H1 (cell line): ENCODE data around the gene ACCS. TPM values are rescaled to one million over a fixed set of nuclear protein-coding genes. Genes with fewer than 3 reads are reported as not detected.

ENCODE experiments used
- CTCF ChIA-PET: fragments of 300-600 bp; sonication (Branson Sonifier 250); formaldehyde crosslinking; loops from one replicate; lab custom pipeline; 2021; ENCODE audit not compliant: partially characterized antibody; lab: Charles Lee
- POLR2A ChIA-PET: fragments of 300-600 bp; sonication (Branson Sonifier 250); formaldehyde crosslinking; loops from one replicate; lab custom pipeline; 2021; ENCODE audit warnings: inconsistent platforms; ENCODE audit not compliant: partially characterized antibody; lab: Charles Lee
- DNase-seq, 2 experiments: peaks; one replicate each; pipeline versions ENCODE4 v3.0.0 to v3.0.0-alpha.2; 2010 to 2022; ENCODE audit warnings: low spot score in 2 of 2, low read depth in 1 of 2, mixed read lengths in 1 of 2
- FAIRE-seq: peaks from 2 replicates; lab custom pipeline; 2011; peaks lifted over from hg19 to GRCh38; lab: Jason Lieb, UNC
- H2AFZ ChIP-seq: 2 replicates; pipeline ENCODE4 v1.8.1; 2012; ENCODE audit warnings: low read length, inconsistent platforms
- H2AK5ac ChIP-seq: 2 replicates; pipeline ENCODE4 v1.6.1; 2013; ENCODE audit warnings: low read depth, low read length
- H2BK120ac ChIP-seq: replicated peaks from 2 replicates; pipeline ENCODE3; 2013; ENCODE audit warnings: low read depth, low read length, inconsistent platforms
- H2BK12ac ChIP-seq: 2 replicates; pipeline ENCODE4 v1.6.1; 2013; ENCODE audit warnings: low read depth, low read length
- H2BK15ac ChIP-seq: 2 replicates; pipeline ENCODE4 v1.6.1; 2013; ENCODE audit warnings: low read length
- H2BK20ac ChIP-seq: 2 replicates; pipeline ENCODE4 v1.6.1; 2013; ENCODE audit warnings: low read length
- H2BK5ac ChIP-seq: 2 replicates; pipeline ENCODE4 v1.6.1; 2013; ENCODE audit warnings: low read depth, low read length
- H3K14ac ChIP-seq: 2 replicates; pipeline ENCODE4 v1.6.1; 2013; ENCODE audit warnings: inconsistent platforms; ENCODE audit not compliant: insufficient read length
- H3K18ac ChIP-seq: 2 replicates; pipeline ENCODE4 v1.6.1; 2013; ENCODE audit warnings: low read length; ENCODE audit errors: extremely low read depth
- H3K23ac ChIP-seq: 2 replicates; pipeline ENCODE4 v1.6.1; 2013; ENCODE audit warnings: inconsistent platforms; ENCODE audit not compliant: insufficient read length
- H3K23me2 ChIP-seq: 2 replicates; pipeline ENCODE4 v1.6.1; 2013; ENCODE audit warnings: low read depth, low read length
- H3K27ac ChIP-seq: 2 replicates; pipeline ENCODE4 v1.6.1; 2011; ENCODE audit warnings: low read depth, low read length, inconsistent platforms
- H3K27me3 ChIP-seq, 4 experiments: replicated peaks in 1 of 4; 1 replicate in 1 of 4; 2 replicates in 3 of 4; pipeline versions ENCODE4 v1.6.1 to v1.8.1; 2011 to 2013; ENCODE audit warnings: low read length in 3 of 4, mild to moderate bottlenecking in 3 of 4, inconsistent platforms in 2 of 4, mixed read lengths in 2 of 4, moderate library complexity in 1 of 4; ENCODE audit not compliant: control insufficient read depth in 3 of 4, insufficient read depth in 3 of 4; ENCODE audit errors: extremely low read depth in 1 of 4
- H3K36me3 ChIP-seq, 4 experiments: 2 replicates each; pipeline versions ENCODE4 v1.6.1 to v1.8.1; 2011 to 2013; ENCODE audit warnings: mild to moderate bottlenecking in 4 of 4, low read length in 3 of 4, moderate library complexity in 2 of 4, control low read depth in 1 of 4, inconsistent platforms in 1 of 4; ENCODE audit not compliant: insufficient read depth in 4 of 4, control insufficient read depth in 2 of 4
- H3K4ac ChIP-seq: replicated peaks from 2 replicates; pipeline ENCODE3; 2013; ENCODE audit warnings: low read length, low read depth, mixed read lengths, inconsistent platforms; ENCODE audit not compliant: insufficient read length
- H3K4me1 ChIP-seq, 4 experiments: replicated peaks in 1 of 4; 1 replicate in 1 of 4; 2 replicates in 3 of 4; pipeline versions ENCODE4 v1.6.1 to v1.8.1; 2011 to 2013; ENCODE audit warnings: low read length in 3 of 4, inconsistent platforms in 2 of 4, mixed read lengths in 1 of 4; ENCODE audit not compliant: insufficient read depth in 4 of 4, control insufficient read depth in 3 of 4
- H3K4me2 ChIP-seq, 2 experiments: 2 replicates each; pipeline versions ENCODE4 v1.6.1 to v1.8.1; 2011 to 2013; ENCODE audit warnings: low read depth in 2 of 2, low read length in 2 of 2, control low read depth in 1 of 2, inconsistent platforms in 1 of 2, mild to moderate bottlenecking in 1 of 2; ENCODE audit not compliant: insufficient read depth in 1 of 2
- H3K4me3 ChIP-seq, 4 experiments: fragments of 200-600, 300-600 bp in 1 of 4; sonication (generic), shearing (Covaris generic), sonication (Bioruptor Twin) in 1 of 4; 2 replicates each; pipeline versions ENCODE4 v1.5.1 to v1.8.1; 2011 to 2016; ENCODE audit warnings: low read length in 4 of 4, low read depth in 3 of 4, control low read depth in 2 of 4, inconsistent platforms in 2 of 4, mild to moderate bottlenecking in 2 of 4, mixed read lengths in 1 of 4, moderate library complexity in 1 of 4; ENCODE audit not compliant: insufficient read depth in 2 of 4; ENCODE audit errors: extremely low read depth in 1 of 4
- H3K56ac ChIP-seq: replicated peaks from 2 replicates; pipeline ENCODE3; 2013; ENCODE audit warnings: low read depth, mild to moderate bottlenecking, mixed read lengths, low read length, inconsistent platforms; ENCODE audit not compliant: insufficient read length
- H3K79me1 ChIP-seq: 2 replicates; pipeline ENCODE4 v1.6.1; 2013; ENCODE audit warnings: low read depth, low read length, control low read depth
- H3K79me2 ChIP-seq, 2 experiments: 2 replicates each; pipeline versions ENCODE4 v1.6.1 to v1.8.1; 2012 to 2013; ENCODE audit warnings: low read length in 2 of 2, mild to moderate bottlenecking in 2 of 2, inconsistent platforms in 1 of 2; ENCODE audit not compliant: insufficient read depth in 2 of 2, control insufficient read depth in 1 of 2
- H3K9ac ChIP-seq, 4 experiments: replicated peaks in 1 of 4; 1 replicate in 1 of 4; 2 replicates in 3 of 4; pipeline versions ENCODE4 v1.6.1 to v1.8.1; 2011 to 2013; ENCODE audit warnings: low read depth in 3 of 4, low read length in 3 of 4, control low read depth in 2 of 4, mild to moderate bottlenecking in 2 of 4, moderate library complexity in 2 of 4, inconsistent platforms in 1 of 4; ENCODE audit errors: extremely low read depth in 1 of 4
- H3K9me3 ChIP-seq, 2 experiments: 2 replicates each; pipeline versions ENCODE4 v1.6.1 to v1.8.1; 2012 to 2013; ENCODE audit warnings: mild to moderate bottlenecking in 2 of 2, moderate library complexity in 2 of 2, control low read depth in 1 of 2, inconsistent platforms in 1 of 2, low read depth in 1 of 2, low read length in 1 of 2, mixed read lengths in 1 of 2; ENCODE audit not compliant: insufficient read depth in 2 of 2
- H4K20me1 ChIP-seq, 2 experiments: replicated peaks in 1 of 2; 2 replicates each; pipeline versions ENCODE3 to v1.8.1; 2011 to 2013; ENCODE audit warnings: inconsistent platforms in 2 of 2, low read length in 2 of 2, mild to moderate bottlenecking in 1 of 2; ENCODE audit not compliant: insufficient read depth in 2 of 2, control insufficient read depth in 1 of 2
- H4K5ac ChIP-seq: 2 replicates; pipeline ENCODE4 v1.6.1; 2013; ENCODE audit warnings: low read length, low read depth, mixed read lengths, inconsistent platforms; ENCODE audit not compliant: insufficient read length
- H4K8ac ChIP-seq: 2 replicates; pipeline ENCODE4 v1.8.0; 2013; ENCODE audit warnings: mild to moderate bottlenecking, moderate library complexity, low read length, inconsistent platforms; ENCODE audit not compliant: insufficient read depth; ENCODE audit errors: extremely low read depth
- H4K91ac ChIP-seq: replicated peaks from 2 replicates; pipeline ENCODE3; 2013; ENCODE audit warnings: low read length, mixed read lengths, inconsistent platforms; ENCODE audit not compliant: insufficient read length
- E2F6 ChIP-seq: IDR thresholded peaks from 2 replicates; pipeline ENCODE4 v1.6.1; 2012; ENCODE audit warnings: inconsistent platforms
- GABPA ChIP-seq: IDR thresholded peaks from 2 replicates; pipeline ENCODE4 v1.6.1; 2011; ENCODE audit warnings: mild to moderate bottlenecking, low read length, moderate library complexity, borderline replicate concordance; ENCODE audit not compliant: insufficient read depth
- HDAC2 ChIP-seq, 2 experiments: fragments of 300-600 bp in 1 of 2; sonication (generic) in 1 of 2; IDR thresholded peaks; 2 replicates each; pipeline ENCODE4 v1.6.1; 2011 to 2012; ENCODE audit warnings: low read depth in 2 of 2, low read length in 2 of 2, mild to moderate bottlenecking in 2 of 2, moderate library complexity in 2 of 2, borderline replicate concordance in 1 of 2, inconsistent platforms in 1 of 2
- HDAC6 ChIP-seq: IDR thresholded peaks from one replicate; pipeline ENCODE4 v1.7.1; 2012; ENCODE audit warnings: low read depth, mild to moderate bottlenecking, inconsistent platforms, low read length, moderate library complexity
- MAX ChIP-seq: IDR thresholded peaks from 2 replicates; pipeline ENCODE4 v1.6.1; 2012; ENCODE audit warnings: inconsistent platforms
- NANOG ChIP-seq: IDR thresholded peaks from 2 replicates; pipeline ENCODE4 v1.6.1; 2011; ENCODE audit warnings: low read length, low read depth, mild to moderate bottlenecking, inconsistent platforms; ENCODE audit not compliant: insufficient read depth, poor library complexity, severe bottlenecking
- POLR2A ChIP-seq, 2 experiments: IDR thresholded peaks; 1 replicate in 1 of 2; 2 replicates in 1 of 2; pipeline ENCODE4 v1.6.1; 2011; ENCODE audit warnings: low read depth in 2 of 2, low read length in 2 of 2, mild to moderate bottlenecking in 2 of 2; ENCODE audit errors: control extremely low read depth in 1 of 2
- RAD21 ChIP-seq, 2 experiments: IDR thresholded peaks in 1 of 2; conservative IDR thresholded peaks in 1 of 2; 2 replicates each; pipeline ENCODE4 v1.6.1; 2011; ENCODE audit warnings: low read depth in 2 of 2, low read length in 2 of 2, improper control_type of control experiment in 1 of 2, inconsistent platforms in 1 of 2, mild to moderate bottlenecking in 1 of 2, moderate library complexity in 1 of 2
- RFX5 ChIP-seq: IDR thresholded peaks from 2 replicates; pipeline ENCODE4 v1.6.1; 2011; ENCODE audit warnings: low read depth, low read length, improper control_type of control experiment, borderline replicate concordance
- RXRA ChIP-seq: IDR thresholded peaks from 2 replicates; pipeline ENCODE4 v1.6.1; 2011; ENCODE audit warnings: low read depth, mild to moderate bottlenecking, low read length, moderate library complexity; ENCODE audit not compliant: insufficient read depth
- SIN3A ChIP-seq, 2 experiments: IDR thresholded peaks in 1 of 2; conservative IDR thresholded peaks in 1 of 2; 2 replicates each; pipeline ENCODE4 v1.6.1; 2011 to 2012; ENCODE audit warnings: low read length in 2 of 2, improper control_type of control experiment in 1 of 2, low read depth in 1 of 2, mild to moderate bottlenecking in 1 of 2
- SP4 ChIP-seq: IDR thresholded peaks from 2 replicates; pipeline ENCODE4 v1.6.1; 2012; ENCODE audit warnings: low read length, inconsistent platforms
- WGBS, 2 experiments: shearing (Covaris generic) in 1 of 2; methylation state at CpG; one replicate each; pipeline versions ENCODE4 v1.1.6 to v1.1.7; 2013 to 2015; ENCODE audit warnings: low lambda C conversion rate in 2 of 2, mixed read lengths in 2 of 2, inconsistent platforms in 1 of 2, low coverage in 1 of 2, missing lambda C conversion rate in 1 of 2; ENCODE audit not compliant: insufficient replicate concordance in 2 of 2, insufficient coverage in 1 of 2, insufficient read length in 1 of 2; ENCODE audit errors: extremely low coverage in 1 of 2, missing lambda C conversion rate in 1 of 2; 5-methylcytosine and 5-hydroxymethylcytosine counted together
- polyA plus RNA-seq, 7 experiments: library from polyadenylated mRNA; depleted of rRNA in 3 of 7; stranded (reverse) in 5 of 7; unstranded in 2 of 7; fragments of >200 nt in 5 of 7; fragments of 200-250 nt in 2 of 7; gene quantifications; 1 replicate in 5 of 7; 2 replicates in 1 of 7; 4 replicates in 1 of 7; pipeline versions ENCODE4 v1.2.1 to v1.2.3, GENCODE V29; 2011 to 2013; ENCODE audit warnings: missing spikeins in 2 of 7, mixed read lengths in 2 of 7
- total RNA-seq: library from RNA; stranded (reverse); fragmentation: NEBNext Ultra II Directional; extraction: Animal tissue kit (Norgen Biotek cat#: 25700); gene quantifications from 2 replicates; pipeline ENCODE4 v1.2.1, GENCODE V29; 2021

The ACCS gene
- total and polyA plus RNA-seq, 2 of the 8 experiments (the other 6 are each of a cell fraction or from before 2014, with no cell fraction given): 6.0 to 8.0 TPM

GRCh38 chr11:44080951-44081350 lies 14.9 kb downstream of the ACCS start:
- no peaks in the 10 kb centered on the region for H3K36me3 ChIP-seq
- H4K91ac ChIP-seq: no peak overlapping the region
- no peak overlapping the region for H3K27ac ChIP-seq
- no peaks in the 10 kb centered on the region for H3K23me2 ChIP-seq
- no peak overlapping the region for H3K4me2 ChIP-seq
- H2BK15ac ChIP-seq: no peak overlapping the region
- POLR2A ChIA-PET: interaction anchor here (0.7 to 0.9 kb wide), 2 partner anchors 11 to 73 kb away, joined by 3 read pairs; no protein-coding TSS in a partner anchor
- H2BK20ac ChIP-seq: no peak overlapping the region
- no peaks in the 10 kb centered on the region for H3K79me1 ChIP-seq
- no peak overlapping the region for H2BK5ac ChIP-seq
- H2BK120ac ChIP-seq: no peak overlapping the region
- H3K4ac ChIP-seq: no peak overlapping the region
- H4K20me1 ChIP-seq: no peaks in the 10 kb centered on the region
- no peak overlapping the region for H2AK5ac ChIP-seq
- peaks cover 0 to 5% (median 2%) of the 10 kb centered on the region in 4 experiments; a peak in 2 of 7 replicates for H3K4me1 ChIP-seq
- H3K4me3 ChIP-seq: no peak overlapping the region
- H3K9me3 ChIP-seq: no peaks in the 10 kb centered on the region
- H3K23ac ChIP-seq: no peak overlapping the region
- TF ChIP-seq RXRA (no peak), HDAC6 (no peak), MAX (no peak), RAD21 (IDR thresholded peaks at IDR 0.05 in 1 of 2, conservative IDR thresholded peaks at IDR 0.05 in 1 of 2; ENCODE audit: low read depth in 2 of 2, low read length in 2 of 2) (no peak), SIN3A (conservative IDR thresholded peaks at IDR 0.05 in 1 of 2, IDR thresholded peaks at IDR 0.05 in 1 of 2; ENCODE audit: low read depth in 1 of 2, low read length in 2 of 2) (no peak), RFX5 (no peak), GABPA (no peak), E2F6 (no peak), POLR2A (IDR thresholded peaks at IDR 0.05; ENCODE audit: control extremely low read depth in 1 of 2, low read depth in 2 of 2, low read length in 2 of 2) (no peak), NANOG (no peak), HDAC2 (IDR thresholded peaks at IDR 0.05; ENCODE audit: borderline replicate concordance in 1 of 2, low read depth in 2 of 2, low read length in 2 of 2) (no peak), SP4 (no peak)
- H3K27me3 ChIP-seq: no peaks in the 10 kb centered on the region
- no peak overlapping the region for H3K14ac ChIP-seq
- H3K9ac ChIP-seq: no peak overlapping the region
- no peak overlapping the region for H4K5ac ChIP-seq
- H2BK12ac ChIP-seq: no peak overlapping the region
- no peak overlapping the region for H3K56ac ChIP-seq
- peak overlapping the region; percentile 3; the same call in 1 of the 2 replicates for H4K8ac ChIP-seq
- H3K79me2 ChIP-seq: no peaks in the 10 kb centered on the region
- CTCF ChIA-PET: interaction anchor here (1.2 to 3.6 kb wide), 3 partner anchors 10 to 24 kb away, joined by 3 to 13 read pairs (median 9); partner anchors contain the start of gene EXT2
- H3K18ac ChIP-seq: no peak overlapping the region
- DNase-seq (no peak), FAIRE-seq (no peak)
- 93% methylated on average over 9 of the region's 9 CpGs; no CpG with 5 or more reads in 1 of the 2 experiments for WGBS, 2 experiments
- no peak overlapping the region for H2AFZ ChIP-seq
